NCI-H510A treated with DMSO at 0.1 percent for 48 hours (cell line): ENCODE results near the gene ADRB1.

Experiments
- DNase-seq: peaks from one replicate; lab custom pipeline; 2025; lab: John Stamatoyannopoulos, UW

Gene ADRB1

DNA sequence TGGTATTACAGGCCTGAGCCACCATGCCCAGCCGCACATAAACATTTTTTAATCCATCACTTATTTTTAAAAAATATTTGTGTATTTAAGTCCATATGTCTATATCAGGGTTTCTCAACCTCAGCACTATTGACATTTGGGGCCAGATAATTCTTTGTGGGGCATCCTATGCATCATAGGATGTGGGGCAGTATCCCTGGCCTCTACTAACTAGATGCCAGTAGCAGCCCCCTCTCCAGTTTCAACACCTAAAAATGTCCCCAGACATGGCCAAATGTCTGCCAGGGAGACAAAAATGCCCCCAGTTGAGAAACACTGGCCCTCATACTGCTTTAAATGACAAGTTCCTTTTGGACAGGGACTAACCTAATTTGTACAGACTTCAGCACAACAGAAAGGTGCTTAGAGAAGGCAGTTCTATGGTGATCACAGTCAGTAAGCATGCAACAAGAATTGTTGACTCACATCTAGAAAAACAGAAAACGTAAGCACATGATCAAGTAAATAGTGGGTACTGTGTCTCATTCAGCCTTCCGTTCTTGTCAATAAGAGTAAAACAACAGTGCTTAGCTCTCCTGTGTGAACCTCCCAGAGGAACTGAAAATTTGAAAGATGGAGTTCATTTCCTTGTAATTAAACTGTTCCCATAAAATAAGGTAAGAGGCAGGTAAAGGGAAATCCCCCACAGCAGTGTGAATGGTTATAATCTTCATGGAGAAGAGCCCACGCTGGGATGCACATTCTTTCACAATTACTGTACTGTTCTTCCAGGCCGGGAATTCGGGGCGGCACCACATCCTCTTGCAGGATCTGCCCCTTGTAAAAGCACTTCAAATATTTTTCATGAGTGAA is 17.3 kb upstream of the ADRB1 start:
- no peak for DNase-seq

- no peak for DNase-seq
Measured at GRCh38 chr10:114027041-114027394, 16.6 kb upstream of the ADRB1 start.

DNA sequence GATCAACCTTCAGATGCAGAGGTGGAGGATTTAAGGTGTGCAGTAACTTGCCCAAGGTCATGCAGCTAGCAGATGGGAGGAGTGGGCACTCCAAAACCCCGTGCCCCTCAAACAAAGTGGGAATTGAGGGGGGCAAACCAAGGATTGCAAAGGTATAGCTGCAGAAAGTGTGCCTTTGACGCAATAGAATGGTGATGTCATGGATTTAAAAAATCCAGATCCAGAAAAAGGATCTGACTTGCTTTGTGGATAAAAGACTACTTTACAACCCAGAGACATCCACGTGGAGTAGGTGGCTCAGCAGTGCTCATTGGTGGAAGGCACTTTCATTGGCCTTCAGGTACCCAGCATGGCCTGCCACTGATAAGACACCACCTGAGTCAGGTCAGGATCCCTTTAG is 15.7 kb upstream of the ADRB1 start:
- DNase-seq, result no peak

DNA sequence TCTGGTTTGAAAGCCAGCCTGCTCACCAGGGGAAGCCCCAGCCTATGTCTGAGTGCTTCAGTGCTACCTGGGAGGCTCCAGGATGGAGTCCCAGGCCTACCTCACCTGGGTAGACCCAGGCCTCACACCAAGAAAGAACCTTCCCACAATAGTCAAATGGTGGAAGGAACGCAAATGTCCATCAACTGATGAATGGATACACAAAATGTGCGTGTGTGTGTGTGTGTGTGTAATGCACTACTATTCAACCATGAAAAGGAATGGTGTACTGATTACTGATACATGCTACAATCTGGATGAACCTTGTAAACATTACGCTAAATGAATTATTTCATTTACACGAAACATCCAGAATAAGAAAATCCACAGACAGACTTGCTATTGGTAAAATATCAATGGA is 15.2 kb upstream of the ADRB1 start:
- DNase-seq, result no peak

DNA sequence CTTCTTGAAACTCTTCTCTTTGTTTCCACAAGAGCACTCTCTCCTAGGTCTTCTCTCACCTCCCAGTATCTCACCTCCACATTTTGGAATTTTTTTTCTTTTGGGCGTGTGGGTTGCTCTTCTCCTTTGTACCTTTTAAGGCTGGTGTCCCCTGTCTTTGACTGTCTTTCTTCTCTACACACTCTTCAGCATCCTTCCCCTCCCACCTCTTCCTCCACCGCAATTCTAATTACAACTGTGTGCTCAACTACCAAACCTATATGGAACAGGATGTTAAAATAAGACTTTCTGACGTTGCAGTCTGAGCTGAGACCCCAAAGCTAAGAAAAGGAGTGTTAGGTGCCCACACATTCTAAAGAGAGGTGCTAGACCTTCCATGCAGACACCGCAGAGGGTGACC is 14.0 kb upstream of the ADRB1 start:
- DNase-seq, result no peak

DNA sequence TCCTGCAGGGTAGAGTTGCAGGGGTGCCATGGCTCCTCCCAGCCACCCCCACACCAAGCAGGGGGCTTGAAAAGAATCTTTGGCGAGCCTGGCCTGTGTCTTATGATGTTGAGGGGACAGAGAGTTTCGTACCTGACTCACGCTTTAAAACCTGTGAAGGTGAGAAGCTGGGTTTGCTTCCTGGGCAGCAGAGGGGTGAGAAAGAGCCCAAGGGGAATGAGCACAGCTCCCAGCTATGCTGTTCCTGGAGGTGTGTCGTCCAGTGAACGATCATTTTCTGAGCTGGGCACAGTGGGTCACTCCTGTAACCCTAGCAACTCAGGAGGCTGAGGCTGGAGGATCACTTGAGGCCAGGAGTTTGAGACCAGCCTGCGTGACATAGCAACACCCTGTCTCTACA is 13.5 kb upstream of the ADRB1 start:
- no peak for DNase-seq

GRCh38 chr10:114031073-114031972 is 12.3 kb upstream of the ADRB1 start:
- no peak for DNase-seq

DNA sequence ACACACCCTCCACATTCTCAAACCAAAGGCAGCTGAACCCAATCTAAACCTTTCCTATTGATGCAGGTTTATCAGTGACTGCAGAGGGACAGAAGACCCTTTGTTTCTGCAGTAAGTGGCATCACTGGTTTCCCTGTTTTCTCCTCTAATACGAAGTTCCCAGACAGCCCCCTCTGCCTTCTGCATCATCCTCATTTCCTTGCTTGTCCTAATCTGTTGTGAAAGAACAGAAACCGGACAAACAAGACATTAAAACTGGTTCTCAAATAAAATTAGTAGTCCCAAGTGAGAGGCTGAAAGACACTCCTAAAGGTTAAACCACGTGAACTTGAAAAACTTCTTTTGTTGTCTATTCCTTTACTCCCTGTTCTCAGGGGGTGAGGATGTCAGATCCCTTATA is 10.1 kb upstream of the ADRB1 start:
- DNase-seq, result no peak

DNA sequence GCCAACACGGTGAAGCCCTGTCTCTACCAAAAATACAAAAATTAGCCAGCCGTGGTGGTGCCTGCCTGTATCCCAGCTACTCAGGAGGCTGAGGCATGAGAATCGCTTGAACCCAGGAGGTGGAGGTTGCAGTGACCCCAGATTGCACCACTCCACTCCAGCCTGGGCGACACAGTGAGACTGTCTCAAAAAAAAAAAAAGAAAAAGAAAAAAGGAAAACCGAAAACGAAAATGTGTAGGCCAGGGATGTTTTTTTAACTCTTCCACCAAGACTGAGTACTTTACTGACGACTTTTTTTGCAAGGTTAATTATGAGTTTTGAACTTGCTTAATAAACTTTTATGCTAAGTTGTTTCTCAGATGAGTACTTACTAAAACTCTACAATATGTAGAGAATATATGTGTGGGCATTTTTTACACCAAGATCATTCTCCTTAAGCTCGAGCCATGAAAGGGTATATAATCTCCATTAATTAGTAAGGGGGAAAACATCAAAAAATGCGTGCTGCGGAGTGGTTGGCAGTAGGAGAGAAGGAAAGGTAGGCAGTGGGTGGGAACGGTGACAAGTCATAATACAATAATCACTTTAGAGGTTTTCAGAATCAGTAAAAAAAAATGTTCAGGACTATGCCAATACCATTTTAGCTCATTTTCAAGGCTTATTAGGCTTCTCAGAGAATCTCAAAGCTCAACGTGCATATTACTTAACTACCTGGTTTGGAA is 8.6 kb upstream of the ADRB1 start:
- no peak for DNase-seq

- no peak for DNase-seq
Measured at GRCh38 chr10:114035791-114036190, 7.9 kb upstream of the ADRB1 start.

DNA sequence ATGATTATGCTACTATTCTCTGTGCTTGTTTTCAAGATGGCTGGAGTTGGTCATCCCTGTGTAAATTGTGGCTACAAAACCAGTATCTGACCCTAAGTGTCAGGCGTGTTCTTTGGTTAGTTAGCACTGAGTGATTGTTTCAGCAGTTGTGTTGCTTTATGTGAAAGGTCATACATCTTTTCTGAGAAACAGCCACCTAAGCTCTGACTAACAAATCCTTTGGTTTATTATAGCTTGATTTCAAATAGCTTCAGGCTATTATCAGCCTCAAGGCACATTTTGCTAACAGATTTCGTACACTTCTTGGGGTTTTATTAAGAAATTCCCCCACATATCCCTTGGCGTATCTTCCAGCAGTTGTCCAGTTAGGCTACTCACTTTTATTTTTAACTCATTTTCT is 4.8 kb upstream of the ADRB1 start:
- no peak for DNase-seq

DNA sequence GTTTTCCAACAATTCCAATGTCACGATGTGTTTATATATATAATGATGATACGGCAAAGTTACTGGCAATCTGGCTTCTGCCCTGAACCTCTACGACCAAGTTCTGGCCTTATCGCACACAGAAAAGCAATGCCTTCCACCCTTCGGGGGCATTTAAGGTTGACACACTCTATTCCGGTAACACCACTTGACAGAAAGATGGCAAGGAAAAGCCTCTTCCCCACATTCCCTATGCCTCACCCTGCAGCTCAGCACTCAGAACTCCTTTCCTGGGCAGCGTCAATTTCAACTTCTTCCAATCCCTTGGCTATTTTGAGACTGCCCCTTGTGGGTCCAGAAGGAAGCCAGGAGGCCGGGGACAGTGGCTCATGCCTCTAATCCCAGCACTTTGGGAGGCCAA is 2.5 kb upstream of the ADRB1 start:
- no peak for DNase-seq

DNA sequence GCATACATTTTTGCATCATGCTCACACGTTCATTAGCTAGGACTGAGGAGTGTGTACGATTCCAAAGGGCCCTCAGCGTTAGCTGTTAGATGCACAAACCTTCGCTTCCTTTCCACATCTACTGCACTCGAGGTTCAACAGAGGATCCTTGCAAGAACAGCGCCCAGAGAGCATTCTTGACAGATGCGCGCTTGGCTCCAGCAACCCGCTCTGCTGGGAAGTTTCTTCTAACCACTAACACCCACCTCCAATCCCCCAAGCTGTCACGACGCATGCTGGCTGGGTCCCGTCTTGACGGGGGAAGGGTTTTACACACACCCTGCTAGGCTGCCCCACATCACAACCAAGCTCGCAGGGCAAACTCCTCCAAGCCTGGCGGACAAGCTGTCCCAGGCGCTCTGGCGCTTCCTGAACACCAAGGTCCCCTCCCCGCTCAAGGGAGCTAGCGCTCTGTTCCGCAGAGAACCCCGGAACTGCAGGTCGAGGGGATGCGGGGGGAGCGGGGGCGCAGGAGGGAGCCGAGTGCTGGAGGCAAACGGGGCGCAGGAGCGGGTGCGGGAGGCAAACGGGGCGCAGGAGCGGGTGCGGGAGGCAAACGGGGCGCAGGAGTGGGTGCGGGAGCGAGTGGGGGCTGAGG is 653 bp upstream of the ADRB1 start:
- peak; percentile 38 for DNase-seq

GRCh38 chr10:114044247-114045135 is 825 bp downstream of the ADRB1 start:
- DNase-seq, result peak; percentile 24

- peak; percentile 63 for DNase-seq
Measured at GRCh38 chr10:114045136-114046086, 1.7 kb downstream of the ADRB1 start.

- no peak for DNase-seq
Measured at GRCh38 chr10:114046087-114046458, 2.4 kb downstream of the ADRB1 start.

DNA sequence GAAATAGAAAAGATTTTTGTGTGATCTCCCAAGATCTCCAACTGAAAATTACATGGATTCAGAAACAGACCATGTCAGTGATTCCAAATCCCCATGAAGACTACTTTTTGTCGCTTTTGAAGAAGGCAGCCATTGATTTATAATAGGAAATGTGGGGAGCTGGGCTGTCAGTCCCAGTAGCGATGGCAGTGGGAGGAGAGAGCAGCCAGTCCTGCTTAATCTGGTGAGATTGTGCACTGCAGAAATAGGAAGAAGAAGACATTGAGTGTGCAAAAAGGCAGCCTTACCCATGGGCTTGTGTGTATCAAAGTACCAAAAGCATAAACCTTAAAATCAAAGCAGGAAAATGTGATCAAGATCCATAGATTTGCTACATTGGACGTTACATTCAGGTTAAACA is 4.8 kb downstream of the ADRB1 start:
- no peak for DNase-seq

GRCh38 chr10:114051714-114052113 is 8.0 kb downstream of the ADRB1 start:
- DNase-seq, result no peak

DNA sequence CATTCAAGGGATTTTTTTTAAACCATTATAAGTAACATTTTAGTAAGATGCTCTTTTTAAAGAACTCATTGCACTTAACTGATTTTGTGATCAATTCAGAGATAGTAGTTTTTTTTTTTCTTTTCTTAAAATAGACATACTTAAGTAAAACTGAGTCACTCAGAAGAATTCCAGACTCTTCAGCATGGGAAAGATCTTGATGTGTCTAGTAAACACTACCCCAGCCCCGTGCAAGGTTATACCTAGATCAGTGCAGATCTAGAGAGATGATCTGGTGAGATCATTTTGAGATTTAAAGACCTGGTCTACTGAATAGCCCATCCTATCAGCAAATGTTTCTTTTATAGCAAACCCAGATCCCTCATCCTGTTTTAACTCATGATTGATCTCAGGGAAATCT is 8.6 kb downstream of the ADRB1 start:
- DNase-seq, result no peak

GRCh38 chr10:114053946-114054345 is 10.3 kb downstream of the ADRB1 start:
- DNase-seq, result no peak
